ENCODE measurements around the gene OPHN1.

DNA sequence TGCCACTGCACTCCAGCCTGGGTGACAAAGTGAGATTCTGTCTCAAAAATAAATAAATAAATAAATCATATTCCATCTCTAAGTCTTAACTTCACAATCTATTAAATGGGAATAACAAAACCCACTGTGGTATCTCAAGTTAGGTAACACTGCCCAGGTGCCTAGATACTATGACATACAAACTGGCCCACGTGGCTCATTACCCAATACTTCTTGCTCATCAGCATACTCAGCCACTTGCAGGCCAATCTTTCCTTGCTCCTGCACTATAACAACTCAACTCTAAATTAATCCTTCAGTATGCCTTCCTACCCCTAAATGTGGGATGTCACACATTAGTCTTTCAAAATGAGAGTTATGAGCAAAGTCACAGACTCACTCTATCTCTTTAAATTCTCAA is 230.1 kb downstream of the OPHN1 start:
- TF ChIP-seq, protein P1, sequence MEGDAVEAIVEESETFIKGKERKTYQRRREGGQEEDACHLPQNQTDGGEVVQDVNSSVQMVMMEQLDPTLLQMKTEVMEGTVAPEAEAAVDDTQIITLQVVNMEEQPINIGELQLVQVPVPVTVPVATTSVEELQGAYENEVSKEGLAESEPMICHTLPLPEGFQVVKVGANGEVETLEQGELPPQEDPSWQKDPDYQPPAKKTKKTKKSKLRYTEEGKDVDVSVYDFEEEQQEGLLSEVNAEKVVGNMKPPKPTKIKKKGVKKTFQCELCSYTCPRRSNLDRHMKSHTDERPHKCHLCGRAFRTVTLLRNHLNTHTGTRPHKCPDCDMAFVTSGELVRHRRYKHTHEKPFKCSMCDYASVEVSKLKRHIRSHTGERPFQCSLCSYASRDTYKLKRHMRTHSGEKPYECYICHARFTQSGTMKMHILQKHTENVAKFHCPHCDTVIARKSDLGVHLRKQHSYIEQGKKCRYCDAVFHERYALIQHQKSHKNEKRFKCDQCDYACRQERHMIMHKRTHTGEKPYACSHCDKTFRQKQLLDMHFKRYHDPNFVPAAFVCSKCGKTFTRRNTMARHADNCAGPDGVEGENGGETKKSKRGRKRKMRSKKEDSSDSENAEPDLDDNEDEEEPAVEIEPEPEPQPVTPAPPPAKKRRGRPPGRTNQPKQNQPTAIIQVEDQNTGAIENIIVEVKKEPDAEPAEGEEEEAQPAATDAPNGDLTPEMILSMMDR (IDR thresholded peaks at IDR 0.05), result no peak
- no peak for TF ChIP-seq POLR2A (IDR thresholded peaks at IDR 0.05)
